ENCODE results near the gene MEIG1.

- TF ChIP-seq, protein P1, sequence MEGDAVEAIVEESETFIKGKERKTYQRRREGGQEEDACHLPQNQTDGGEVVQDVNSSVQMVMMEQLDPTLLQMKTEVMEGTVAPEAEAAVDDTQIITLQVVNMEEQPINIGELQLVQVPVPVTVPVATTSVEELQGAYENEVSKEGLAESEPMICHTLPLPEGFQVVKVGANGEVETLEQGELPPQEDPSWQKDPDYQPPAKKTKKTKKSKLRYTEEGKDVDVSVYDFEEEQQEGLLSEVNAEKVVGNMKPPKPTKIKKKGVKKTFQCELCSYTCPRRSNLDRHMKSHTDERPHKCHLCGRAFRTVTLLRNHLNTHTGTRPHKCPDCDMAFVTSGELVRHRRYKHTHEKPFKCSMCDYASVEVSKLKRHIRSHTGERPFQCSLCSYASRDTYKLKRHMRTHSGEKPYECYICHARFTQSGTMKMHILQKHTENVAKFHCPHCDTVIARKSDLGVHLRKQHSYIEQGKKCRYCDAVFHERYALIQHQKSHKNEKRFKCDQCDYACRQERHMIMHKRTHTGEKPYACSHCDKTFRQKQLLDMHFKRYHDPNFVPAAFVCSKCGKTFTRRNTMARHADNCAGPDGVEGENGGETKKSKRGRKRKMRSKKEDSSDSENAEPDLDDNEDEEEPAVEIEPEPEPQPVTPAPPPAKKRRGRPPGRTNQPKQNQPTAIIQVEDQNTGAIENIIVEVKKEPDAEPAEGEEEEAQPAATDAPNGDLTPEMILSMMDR (IDR thresholded peaks at IDR 0.05) = no peak
- TF ChIP-seq ZFX (IDR thresholded peaks at IDR 0.05; ENCODE audit: borderline replicate concordance) = no peak
Observed at GRCh38 chr10:15015451-15015850, 56.3 kb downstream of the MEIG1 start.

Data from 22Rv1 (cell line).